KMS-11 (cell line): ENCODE measurements around the gene MTURN.

Source experiments
- H2AFZ ChIP-seq: fragments of 200-600 bp; sonication (generic); 2 replicates; pipeline ENCODE4 v1.6.1; 2016; ENCODE audit warnings: antibody characterized with exemption, mixed run types, low read depth
- H3K27ac ChIP-seq: fragments of 200-600 bp; sonication (generic); 2 replicates; pipeline ENCODE4 v1.6.1; 2016; ENCODE audit warnings: mild to moderate bottlenecking, mixed run types
- H3K27me3 ChIP-seq: fragments of 200-600 bp; sonication (generic); 2 replicates; pipeline ENCODE4 v1.6.1; 2017; ENCODE audit warnings: mild to moderate bottlenecking, low read depth, mixed run types, moderate library complexity; ENCODE audit not compliant: insufficient read depth
- H3K36me3 ChIP-seq: fragments of 200-600 bp; sonication (generic); 2 replicates; pipeline ENCODE4 v1.6.1; 2017; ENCODE audit warnings: mild to moderate bottlenecking, mixed run types; ENCODE audit not compliant: insufficient read depth
- H3K4me1 ChIP-seq: fragments of 200-600 bp; sonication (generic); 2 replicates; pipeline ENCODE4 v1.6.1; 2016; ENCODE audit warnings: mild to moderate bottlenecking, low read depth, mixed run types; ENCODE audit not compliant: poor library complexity, severe bottlenecking
- H3K4me2 ChIP-seq: fragments of 200-600 bp; sonication (generic); 2 replicates; pipeline ENCODE4 v1.7.0; 2016; ENCODE audit warnings: mild to moderate bottlenecking, mixed run types
- H3K4me3 ChIP-seq: fragments of 200-600 bp; sonication (generic); IDR thresholded peaks from 2 replicates; pipeline ENCODE4 v1.6.1; 2017; ENCODE audit warnings: low read depth, low read length, mixed read lengths; ENCODE audit not compliant: insufficient read depth
- H3K79me2 ChIP-seq: fragments of 200-600 bp; sonication (generic); 2 replicates; pipeline ENCODE4 v1.6.1; 2016; ENCODE audit warnings: low read depth, mixed run types; ENCODE audit not compliant: insufficient read depth
- H3K9ac ChIP-seq: fragments of 200-600 bp; sonication (generic); 2 replicates; pipeline ENCODE4 v1.6.1; 2016; ENCODE audit warnings: mild to moderate bottlenecking, mixed run types
- H4K20me1 ChIP-seq: fragments of 200-600 bp; sonication (generic); 2 replicates; pipeline ENCODE4 v1.6.1; 2016; ENCODE audit warnings: mild to moderate bottlenecking, mixed run types; ENCODE audit not compliant: insufficient read depth
- CTCF ChIP-seq: fragments of 200-600 bp; sonication (generic); conservative IDR thresholded peaks from 2 replicates; pipeline ENCODE4 v1.6.1; 2017; ENCODE audit warnings: low read depth, mild to moderate bottlenecking, antibody characterized with exemption, low read length, moderate library complexity, mixed read lengths

Gene MTURN

GRCh38 chr7:30119890-30120577 is 14.8 kb upstream of the MTURN start:
- H3K4me2 ChIP-seq = no peak overlapping the region
- no peaks in the 10 kb centered on the region for H3K79me2 ChIP-seq
- TF ChIP-seq CTCF = no peak
- no peaks in the 10 kb centered on the region for H3K4me1 ChIP-seq
- H4K20me1 ChIP-seq = no peaks in the 10 kb centered on the region
- no peak overlapping the region for H3K27ac ChIP-seq
- H3K4me3 ChIP-seq = no peak overlapping the region
- H3K36me3 ChIP-seq = no peaks in the 10 kb centered on the region
- H2AFZ ChIP-seq = no peak overlapping the region
- H3K27me3 ChIP-seq = no peaks in the 10 kb centered on the region
- H3K9ac ChIP-seq = no peak overlapping the region

- H2AFZ ChIP-seq = peak overlapping the region; percentile 75
- H4K20me1 ChIP-seq = no peaks in the 10 kb centered on the region
- peaks cover 6% of the 10 kb centered on the region for H3K4me1 ChIP-seq
- peak overlapping the region; percentile 45 for H3K9ac ChIP-seq
- no peak overlapping the region; the same call in 1 of the 2 replicates for H3K27ac ChIP-seq
- peak overlapping the region; percentile 83 for H3K4me2 ChIP-seq
- H3K27me3 ChIP-seq = no peaks in the 10 kb centered on the region
- H3K36me3 ChIP-seq = no peaks in the 10 kb centered on the region
- no peak overlapping the region for H3K4me3 ChIP-seq
- 0 out of 2 replicates have a peak, but pooled peaks cover 12% of the 10 kb centered on the region for H3K79me2 ChIP-seq
- no peak for TF ChIP-seq CTCF
Measured at GRCh38 chr7:30133736-30134610, 813 bp upstream of the MTURN start.

- H3K27me3 ChIP-seq = no peaks in the 10 kb centered on the region
- no peak for TF ChIP-seq CTCF
- peak overlapping the region; percentile 72 for H3K4me3 ChIP-seq
- H3K36me3 ChIP-seq = no peaks in the 10 kb centered on the region
- H3K4me1 ChIP-seq = peaks cover 6% of the 10 kb centered on the region
- H4K20me1 ChIP-seq = no peaks in the 10 kb centered on the region
- H3K27ac ChIP-seq = peak overlapping the region; percentile 55
- 0 out of 2 replicates have a peak, but pooled peaks cover 13% of the 10 kb centered on the region for H3K79me2 ChIP-seq
- H3K9ac ChIP-seq = peak overlapping the region; percentile 81
- H3K4me2 ChIP-seq = peak overlapping the region; percentile 66
- peak overlapping the region; percentile 90 for H2AFZ ChIP-seq
Measured at GRCh38 chr7:30135301-30136116, 723 bp downstream of the MTURN start.

- Histone ChIP-seq H3K9ac (peak overlapping the region; percentile 81), H3K4me2 (peak overlapping the region; percentile 66), H3K27ac (no peak overlapping the region), H3K4me3 (peak overlapping the region; percentile 72), H3K79me2 (0 out of 2 replicates have a peak, but pooled peaks cover 13% of the 10 kb centered on the region), H2AFZ (peak overlapping the region; percentile 90), H4K20me1 (no peaks in the 10 kb centered on the region), H3K4me1 (peaks cover 7% of the 10 kb centered on the region), H3K27me3 (no peaks in the 10 kb centered on the region), H3K36me3 (no peaks in the 10 kb centered on the region)
- no peak for TF ChIP-seq CTCF
Measured at GRCh38 chr7:30136117-30136731, 1.4 kb downstream of the MTURN start.
